ENCODE data around the gene DLK1. TPM values are rescaled to one million over a fixed set of nuclear protein-coding genes. Genes with fewer than 3 reads are reported as not detected.

DLK1 gene
- total and polyA plus RNA-seq, 11 donors, result 1.4 to 52.4 (median 9.3) TPM

- WGBS, 4 donors, result 82 to 93% (median 90%) methylated on average over 5 of the region's 5 CpGs
Measured at GRCh38 chr14:100706860-100707259, 19.8 kb upstream of the DLK1 start.

GRCh38 chr14:100708425-100709288 lies 18.0 kb upstream of the DLK1 start:
- TF ChIP-seq CTCF (IDR thresholded peaks at IDR 0.05) (no peak), POLR2A (IDR thresholded peaks at IDR 0.05) (no peak)
- ATAC-seq, result peak; percentile 29 to 85 (median 80)

More at GRCh38 chr14:100706860-100707259, 19.8 kb upstream of the DLK1 start:
- Histone ChIP-seq H3K27ac (no peak overlapping the region), H3K4me1 (peaks cover 0 to 26% (median 7%) of the 10 kb centered on the region in 12 donors), H3K36me3 (no peaks in the 10 kb centered on the region), H3K4me3 (no peak overlapping the region), H3K9me3 (no peaks in the 10 kb centered on the region), H3K27me3 (peaks cover 0 to 60% (median 17%) of the 10 kb centered on the region in 9 donors)
- intact Hi-C loops (cut with DNase I), result loop anchor here in 1 of 10 donors (10.0 kb wide), 1 partner anchor 528 kb away; no protein-coding TSS in a partner anchor
- TF ChIP-seq CTCF (IDR thresholded peaks at IDR 0.05) (no peak), POLR2A (IDR thresholded peaks at IDR 0.05) (no peak)
- ATAC-seq (no peak), DNase-seq (no peak)

GRCh38 chr14:100709289-100710284 lies 17.1 kb upstream of the DLK1 start:
- Histone ChIP-seq H3K27me3 (peaks cover 0 to 54% (median 20%) of the 10 kb centered on the region in 9 donors), H3K27ac (peak overlapping the region in 5 of 12 donors; percentile 9 to 74 (median 46)), H3K9me3 (no peaks in the 10 kb centered on the region), H3K4me3 (peak overlapping the region in 10 of 12 donors; percentile 2 to 41 (median 22)), H3K36me3 (no peaks in the 10 kb centered on the region), H3K4me1 (peaks cover 0 to 26% (median 7%) of the 10 kb centered on the region in 12 donors)
- peak in 3 of 4 donors; percentile 53 to 61 (median 57) for ATAC-seq
- 12 to 23% (median 18%) methylated on average over 43 to 59 of the region's 59 CpGs for WGBS, 4 donors
- peak in 1 of 5 donors; percentile 43 for DNase-seq
- intact Hi-C loops (cut with DNase I), result loop anchor here in 1 of 10 donors (10.0 kb wide), 1 partner anchor 525 kb away; no protein-coding TSS in a partner anchor
- TF ChIP-seq CTCF (IDR thresholded peaks at IDR 0.05), result peak in 11 of 12 donors; percentile 16 to 80 (median 40)
- no peak for TF ChIP-seq POLR2A (IDR thresholded peaks at IDR 0.05)

More at GRCh38 chr14:100708425-100709288, 18.0 kb upstream of the DLK1 start:
- 35 to 52% (median 36%) methylated on average over 16 to 40 of the region's 40 CpGs for WGBS, 4 donors
- Histone ChIP-seq H3K27me3 (peaks cover 0 to 55% (median 20%) of the 10 kb centered on the region in 9 donors), H3K9me3 (no peaks in the 10 kb centered on the region), H3K27ac (peak overlapping the region in 4 of 12 donors; percentile 9 to 74 (median 52)), H3K36me3 (no peaks in the 10 kb centered on the region), H3K4me1 (peaks cover 0 to 26% (median 7%) of the 10 kb centered on the region in 12 donors), H3K4me3 (peak overlapping the region in 5 of 12 donors; percentile 2 to 39 (median 13))
- peak; percentile 48 to 82 (median 67) for DNase-seq
- intact Hi-C loops (cut with DNase I), result loop anchor here in 1 of 10 donors (10.0 kb wide), 1 partner anchor 526 kb away; no protein-coding TSS in a partner anchor

All from heart left ventricle (tissue), 16 donors.